22Rv1 (cell line): Measurements from ENCODE around the gene GPR160.

Source experiments
- H3K27ac ChIP-seq: fragments of 450-650 bp; 2 replicates; pipeline ENCODE4 v1.5.1; 2017
- CTCF ChIP-seq: fragments of 450-650 bp; IDR thresholded peaks from 2 replicates; pipeline ENCODE4 v1.5.1; 2017; ENCODE audit warnings: mild to moderate bottlenecking
- ZFX ChIP-seq: fragments of 450-650 bp; IDR thresholded peaks from 2 replicates; pipeline ENCODE4 v1.6.1; 2017; ENCODE audit warnings: antibody characterized with exemption, borderline replicate concordance

The GPR160 gene

DNA sequence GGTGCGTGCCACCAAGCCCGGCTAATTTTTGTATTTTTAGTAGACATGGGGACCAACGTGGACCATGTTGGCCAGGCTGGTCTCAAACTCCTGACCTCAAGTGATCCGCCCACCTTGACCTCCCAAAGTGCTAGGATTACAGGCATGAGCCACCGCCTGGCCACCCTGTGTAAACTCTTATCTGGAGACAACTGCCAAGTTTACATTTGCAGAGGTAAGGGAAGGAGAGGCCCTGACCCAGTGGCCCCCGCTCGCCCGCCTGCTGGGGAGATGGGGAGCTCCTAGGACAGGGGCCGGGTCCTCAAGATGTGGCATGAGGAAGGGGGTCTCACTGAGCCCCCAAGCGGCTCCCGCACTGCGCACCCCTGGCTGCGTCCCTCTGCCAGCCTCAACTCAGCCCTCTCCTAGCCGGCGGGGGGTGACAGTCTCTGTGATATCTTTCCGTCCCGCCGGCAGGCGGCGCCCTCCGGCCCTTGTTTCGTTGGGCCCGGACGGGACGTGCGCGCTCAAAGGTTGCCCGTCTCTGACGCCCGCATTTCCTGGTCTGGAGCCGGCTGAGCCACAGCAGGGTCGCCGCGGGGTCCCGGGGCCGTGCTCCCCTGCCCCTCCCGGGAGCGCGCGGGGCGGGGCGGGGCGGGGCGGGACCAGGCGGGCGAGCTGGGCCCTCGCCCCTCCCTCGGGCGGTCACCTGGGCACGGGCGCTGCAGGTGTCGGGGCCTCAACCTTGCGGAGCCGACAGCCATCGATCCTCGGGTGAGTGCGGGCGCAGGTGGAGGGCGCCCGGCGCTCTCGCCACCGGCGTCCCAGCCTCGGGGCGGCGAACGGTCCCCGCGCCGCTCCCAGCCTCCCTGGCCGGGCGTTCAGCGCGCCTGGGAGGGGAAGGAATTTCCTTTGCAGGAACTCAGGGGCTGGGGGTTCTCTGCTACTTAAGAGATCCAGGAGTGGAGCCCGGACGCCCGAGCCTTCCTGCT lies at the start of gene GPR160:
GPR160 (plus strand) TSS at position 533 of the 971 bp plus-strand sequence. CDS start 45,978 bp downstream, outside the sequence.
- TF ChIP-seq CTCF: peak; percentile 97
- TF ChIP-seq ZFX: no peak
- 0 out of 2 replicates have a peak within 1 kb of the TSS, but pooled peaks have one; percentile 22 for H3K27ac ChIP-seq

GRCh38 chr3:169990431-169990830 lies 47.4 kb upstream of the GPR160 start:
- no peak overlapping the region for H3K27ac ChIP-seq
- TF ChIP-seq ZFX (no peak), CTCF (no peak)

DNA sequence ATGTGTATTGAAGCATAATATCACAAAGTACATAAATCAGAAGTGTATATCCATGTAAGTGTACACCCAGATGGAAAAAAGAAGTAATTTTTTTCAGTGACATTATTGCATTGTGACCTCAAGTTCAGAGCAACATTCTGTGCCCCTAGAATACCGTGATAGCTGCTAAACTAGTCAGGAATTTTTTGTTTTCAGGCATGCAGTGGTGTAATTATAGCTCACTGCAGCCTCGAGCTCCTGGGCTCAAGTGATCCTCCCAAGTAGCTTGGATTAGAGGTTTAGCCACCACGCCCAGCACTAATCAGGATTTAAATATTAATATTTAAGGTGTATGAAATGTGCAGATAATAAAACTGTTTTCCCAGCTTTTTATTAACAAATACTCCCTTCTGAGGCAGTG lies 45.6 kb upstream of the GPR160 start:
- H3K27ac ChIP-seq: no peak overlapping the region
- TF ChIP-seq ZFX (no peak), CTCF (no peak)

DNA sequence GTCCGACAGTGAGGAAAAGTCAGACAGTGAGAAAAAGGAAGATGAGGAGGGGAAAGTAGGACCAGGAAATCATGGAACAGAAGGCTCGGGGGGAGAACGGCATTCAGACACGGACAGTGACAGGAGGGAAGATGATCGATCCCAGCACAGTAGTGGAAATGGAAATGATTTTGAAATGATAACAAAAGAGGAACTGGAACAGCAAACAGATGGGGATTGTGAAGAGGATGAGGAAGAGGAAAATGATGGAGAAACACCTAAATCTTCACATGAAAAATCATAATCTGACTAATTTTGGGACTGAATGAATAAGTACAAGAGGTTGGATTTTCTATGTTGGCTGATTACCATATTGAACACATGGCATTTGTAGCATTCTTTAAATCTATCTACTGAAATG lies 45.0 kb upstream of the GPR160 start:
- H3K27ac ChIP-seq: no peak overlapping the region
- TF ChIP-seq CTCF (no peak), ZFX (no peak)

DNA sequence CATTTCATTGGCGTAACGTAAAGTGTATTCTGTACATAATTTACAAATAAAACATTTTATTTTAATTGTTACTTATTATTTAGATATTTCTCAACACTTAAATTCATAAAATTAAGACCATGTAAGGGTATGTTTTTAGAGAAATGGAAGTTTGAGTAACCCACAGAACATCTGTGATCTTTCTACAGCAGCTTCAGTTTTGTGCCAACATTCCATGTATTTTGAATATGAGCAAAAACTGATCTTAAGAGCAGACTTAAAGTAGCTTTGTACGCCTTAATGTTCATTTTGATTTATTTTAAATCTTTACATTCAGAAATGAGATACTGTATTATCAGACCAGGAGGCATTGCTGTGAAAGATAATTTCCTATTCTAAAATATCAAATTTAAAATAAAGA lies 44.0 kb upstream of the GPR160 start:
- TF ChIP-seq ZFX: no peak
- TF ChIP-seq CTCF: no peak
- H3K27ac ChIP-seq: no peak overlapping the region

- TF ChIP-seq ZFX: no peak
- TF ChIP-seq CTCF: no peak
- H3K27ac ChIP-seq: no peak overlapping the region
These were observed 41.7 kb upstream of the GPR160 start for GRCh38 chr3:169996063-169996462.

DNA sequence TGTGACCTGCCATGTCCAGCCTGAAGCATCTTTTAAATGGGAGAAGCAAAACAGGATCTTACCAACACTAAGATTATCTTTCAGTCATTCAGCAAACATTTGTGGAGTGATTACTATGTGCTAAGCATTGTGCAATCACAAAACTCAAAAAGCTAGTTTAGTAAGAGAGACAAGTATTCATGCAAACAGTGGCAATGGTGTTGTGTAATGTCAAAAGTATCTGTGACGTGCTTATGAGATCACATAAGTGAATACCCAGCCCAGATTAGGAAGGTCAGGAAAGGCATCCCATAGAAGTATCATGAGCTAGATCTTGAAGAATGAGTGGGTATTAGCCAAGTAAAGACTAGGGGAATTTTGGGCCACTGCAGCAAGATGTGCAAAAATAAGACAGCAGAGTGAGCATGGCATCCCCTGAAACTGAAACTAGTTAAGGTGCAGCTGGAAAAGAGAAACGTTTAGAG lies 39.1 kb upstream of the GPR160 start:
- no peak overlapping the region for H3K27ac ChIP-seq
- TF ChIP-seq CTCF (no peak), ZFX (no peak)
